SK-N-MC (cell line): Measurements from ENCODE around the gene TXN2.
"Not testable (repeated sequence)": the region's sequence is repeated elsewhere in the genome, so short reads cannot be mapped to it uniquely, and the experiment has no call there.

Experiments
- DNase-seq: peaks from one replicate; pipeline ENCODE4 v3.0.0-alpha.2; 2011; ENCODE audit warnings: low read depth, low spot score
- H3K27ac ChIP-seq: fragments of 200-600 bp; sonication (generic); 2 replicates; pipeline ENCODE4 v1.5.1; 2016; ENCODE audit warnings: mixed run types
- H3K36me3 ChIP-seq: fragments of 200-600 bp; sonication (generic); 2 replicates; pipeline ENCODE4 v1.6.1; 2017; ENCODE audit warnings: antibody characterized with exemption, low read length, mixed read lengths; ENCODE audit not compliant: insufficient read depth
- H3K4me3 ChIP-seq: fragments of 200-600 bp; sonication (generic); 2 replicates; pipeline ENCODE4 v1.5.1; 2016
- H3K9ac ChIP-seq: fragments of 200-600 bp; sonication (generic); 2 replicates; pipeline ENCODE4 v1.8.0; 2017; ENCODE audit warnings: mixed run types, mixed read lengths; ENCODE audit not compliant: insufficient read length
- H3K9me3 ChIP-seq: fragments of 200-600 bp; sonication (generic); 2 replicates; pipeline ENCODE4 v1.6.1; 2017; ENCODE audit warnings: low read depth, mild to moderate bottlenecking, antibody characterized with exemption, low read length, moderate library complexity, mixed read lengths
- EZH2 ChIP-seq: fragments of 200-600 bp; sonication (generic); IDR thresholded peaks from one replicate; pipeline ENCODE4 v1.6.1; 2017; ENCODE audit warnings: antibody characterized with exemption
- FOXP2 ChIP-seq: optimal IDR thresholded peaks from 2 replicates; pipeline ENCODE3; 2011; ENCODE audit warnings: mild to moderate bottlenecking, moderate library complexity; ENCODE audit not compliant: insufficient read depth; ENCODE audit errors: extremely low read length, control extremely low read depth
- POLR2AphosphoS5 ChIP-seq: IDR thresholded peaks from 2 replicates; pipeline ENCODE4 v1.6.1; 2012; ENCODE audit warnings: mild to moderate bottlenecking, low read depth, low read length, borderline replicate concordance

TXN2 gene, protein sequence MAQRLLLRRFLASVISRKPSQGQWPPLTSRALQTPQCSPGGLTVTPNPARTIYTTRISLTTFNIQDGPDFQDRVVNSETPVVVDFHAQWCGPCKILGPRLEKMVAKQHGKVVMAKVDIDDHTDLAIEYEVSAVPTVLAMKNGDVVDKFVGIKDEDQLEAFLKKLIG

DNA sequence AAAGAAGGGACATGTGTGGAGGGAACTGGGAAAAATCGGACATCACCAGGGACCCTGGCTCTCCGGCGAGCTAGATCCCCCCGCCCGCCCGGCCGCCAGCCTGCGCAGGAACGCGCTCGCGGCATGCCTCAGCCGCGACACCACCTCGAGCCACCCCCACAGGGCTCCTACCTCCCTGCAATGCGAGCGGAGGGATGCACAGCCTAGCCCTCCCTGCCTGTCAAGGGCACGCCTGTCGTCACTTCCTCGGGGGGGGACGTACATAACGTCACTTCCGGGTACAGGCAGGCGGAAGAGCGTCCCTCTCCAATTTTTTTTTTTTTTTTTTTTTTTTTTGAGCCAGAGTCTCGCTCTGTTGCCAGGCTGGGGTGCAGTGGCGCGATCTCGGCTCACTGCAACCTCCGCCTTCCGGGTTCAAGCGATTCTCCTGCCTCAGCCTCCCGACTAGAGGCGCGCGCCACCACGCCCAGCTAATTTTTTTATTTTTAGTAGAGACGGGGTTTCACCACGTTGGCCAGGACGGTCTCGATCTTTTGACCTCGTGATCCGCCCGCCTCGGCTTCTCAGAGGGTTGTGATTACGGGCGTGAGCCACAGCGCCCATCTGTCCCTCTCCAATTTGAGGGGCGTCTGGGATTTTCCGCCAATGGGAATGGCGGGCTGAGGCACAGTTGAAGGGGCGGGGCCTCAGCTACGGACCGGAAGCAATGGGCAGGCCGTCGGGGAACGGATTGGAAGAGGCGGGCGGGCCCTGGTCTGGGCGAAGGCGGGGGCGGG lies at the start of gene TXN2:
Gene TXN2 (minus strand): TSS at position 248 of the 776 bp plus-strand sequence. CDS start 803 bp downstream, outside the sequence.
- Histone ChIP-seq H3K4me3 (peak within 1 kb of the TSS; percentile 83), H3K27ac (peak within 1 kb of the TSS; percentile 99), H3K36me3 (peaks cover 23% of the 10 kb centered on the region), H3K9ac (peak within 1 kb of the TSS; percentile 91), H3K9me3 (no peaks in the 10 kb centered on the region)
- TF ChIP-seq POLR2AphosphoS5 = peak; percentile 84
- no peak for TF ChIP-seq EZH2
- TF ChIP-seq FOXP2 = peak; percentile 8
- DNase-seq = peak; percentile 88

GRCh38 chr22:36528795-36529751 lies 47.6 kb upstream of the TXN2 start, which contains the start of gene EIF3D:
Gene EIF3D (minus strand): TSS chr22:36529166. CDS start chr22:36526121, 3,045 bp downstream.
- TF ChIP-seq EZH2 (no peak), FOXP2 (peak; percentile 98), POLR2AphosphoS5 (peak; percentile 81)
- peak within 1 kb of the TSS; percentile 99 for H3K9ac ChIP-seq
- DNase-seq = peak; percentile 98
- H3K36me3 ChIP-seq = peaks cover 43% of the 10 kb centered on the region
- peak within 1 kb of the TSS; percentile 91 for H3K4me3 ChIP-seq
- H3K9me3 ChIP-seq = no peaks in the 10 kb centered on the region
- peak within 1 kb of the TSS; percentile 98 for H3K27ac ChIP-seq

- DNase-seq = no peak
- peak overlapping the region; percentile 91 for H3K4me3 ChIP-seq
- H3K27ac ChIP-seq = peak overlapping the region; percentile 92
- TF ChIP-seq FOXP2 (no peak), EZH2 (no peak), POLR2AphosphoS5 (no peak)
- H3K36me3 ChIP-seq = peaks cover 50% of the 10 kb centered on the region
- peak overlapping the region; percentile 99 for H3K9ac ChIP-seq
- H3K9me3 ChIP-seq = no peaks in the 10 kb centered on the region
These were observed 46.9 kb upstream of the TXN2 start for GRCh38 chr22:36528341-36528740.

DNA sequence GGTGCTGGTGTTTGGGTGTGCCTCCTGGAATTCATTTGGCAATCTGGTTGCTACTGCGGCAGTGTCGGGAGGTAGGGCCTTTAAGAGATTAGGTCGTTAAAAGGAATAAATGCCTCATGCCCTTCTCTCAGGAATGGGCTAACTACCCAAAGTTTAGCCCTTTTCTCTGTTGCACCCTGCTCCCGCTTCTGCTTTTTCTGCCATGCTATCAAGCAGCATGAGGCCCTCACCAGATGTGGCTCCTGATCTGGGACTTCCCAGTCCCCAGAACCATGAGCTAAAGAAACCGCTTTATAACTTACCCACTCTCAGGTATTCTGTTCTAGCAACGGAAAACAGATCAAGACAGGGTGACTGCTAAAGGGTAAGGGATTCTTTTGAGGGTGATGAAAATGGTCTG lies 41.2 kb upstream of the TXN2 start:
- TF ChIP-seq EZH2 = no peak
- no peak for TF ChIP-seq POLR2AphosphoS5
- TF ChIP-seq FOXP2 = no peak
- no peak overlapping the region for H3K27ac ChIP-seq
- no peak overlapping the region for H3K9ac ChIP-seq
- H3K4me3 ChIP-seq = no peak overlapping the region
- H3K9me3 ChIP-seq = no peaks in the 10 kb centered on the region
- DNase-seq = no peak
- H3K36me3 ChIP-seq = peaks cover 100% of the 10 kb centered on the region

DNA sequence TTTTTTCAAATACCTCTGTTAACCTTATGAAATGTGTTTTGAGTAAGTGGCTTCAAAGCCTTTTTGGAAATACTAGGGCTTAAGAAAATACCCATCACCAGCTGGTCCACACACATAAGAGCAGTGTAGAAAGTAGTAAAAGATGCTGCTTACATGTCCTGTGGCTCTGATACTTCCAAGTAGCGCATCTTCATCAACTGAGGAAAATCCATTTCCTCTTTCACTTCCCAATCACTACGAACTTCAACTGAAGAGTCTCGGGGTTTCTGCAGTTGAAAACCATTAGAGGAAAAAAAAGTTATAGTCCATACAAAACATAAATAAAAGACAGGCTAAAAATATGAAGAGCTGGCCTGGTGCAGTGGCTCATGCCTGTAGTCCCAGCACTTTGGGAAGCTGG lies 39.0 kb upstream of the TXN2 start:
- no peak overlapping the region for H3K9ac ChIP-seq

GRCh38 chr22:36519906-36520305 lies 38.5 kb upstream of the TXN2 start:
- not testable (repeated sequence) for H3K4me3 ChIP-seq, H3K9me3 ChIP-seq, H3K9ac ChIP-seq, DNase-seq, H3K27ac ChIP-seq
- H3K36me3 ChIP-seq = peaks cover 99% of the 10 kb centered on the region

More for the DNA sequence above, 39.0 kb upstream of the TXN2 start:
- Histone ChIP-seq H3K36me3 (peaks cover 100% of the 10 kb centered on the region), H3K4me3 (no peak overlapping the region), H3K9me3 (no peaks in the 10 kb centered on the region), H3K27ac (no peak overlapping the region)
- TF ChIP-seq FOXP2 = no peak
- no peak for TF ChIP-seq POLR2AphosphoS5
- TF ChIP-seq EZH2 = no peak
- DNase-seq = no peak

DNA sequence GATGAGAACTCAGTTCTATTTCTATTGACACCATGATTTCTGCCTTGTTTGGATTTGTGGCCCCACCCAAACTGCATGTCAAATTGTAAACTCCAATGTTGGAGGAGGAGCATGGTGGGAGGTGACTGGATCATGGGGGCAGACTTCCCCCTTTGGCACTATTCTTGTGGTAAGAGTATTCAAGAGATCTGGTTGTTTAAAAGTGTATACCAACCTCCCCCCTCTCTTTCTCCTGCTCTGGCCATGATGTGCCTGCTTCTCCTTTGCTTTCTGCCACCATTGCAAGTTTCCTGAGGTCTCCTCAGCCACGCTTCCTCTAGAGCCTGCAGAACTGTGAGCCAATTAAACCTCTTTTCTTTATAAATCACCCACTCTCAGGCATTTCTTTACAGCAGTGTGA lies 33.3 kb upstream of the TXN2 start:
- no peak overlapping the region for H3K9ac ChIP-seq
- no peak for TF ChIP-seq EZH2
- no peak for TF ChIP-seq POLR2AphosphoS5
- no peak for TF ChIP-seq FOXP2
- H3K27ac ChIP-seq = no peak overlapping the region
- peaks cover 93% of the 10 kb centered on the region for H3K36me3 ChIP-seq
- H3K4me3 ChIP-seq = no peak overlapping the region
- no peaks in the 10 kb centered on the region for H3K9me3 ChIP-seq
- no peak for DNase-seq

DNA sequence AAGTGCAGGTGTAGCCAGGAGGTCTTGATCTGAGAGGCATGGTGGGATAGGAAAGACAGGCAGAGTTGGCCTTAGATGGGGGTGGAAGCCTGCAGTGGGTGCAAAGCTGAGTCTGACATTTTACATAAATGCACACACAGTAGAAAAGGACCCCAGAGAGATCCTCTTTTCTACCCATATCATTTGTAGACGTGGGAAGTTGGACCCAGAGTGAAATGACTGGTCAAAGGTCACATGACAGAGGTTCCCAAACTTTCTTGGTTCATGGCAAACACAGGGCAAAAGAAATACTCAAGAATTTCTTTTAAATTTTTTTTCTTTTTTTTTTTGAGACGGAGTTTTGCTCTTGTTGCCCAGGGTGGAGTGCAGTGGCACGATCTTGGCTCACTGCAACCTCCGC lies 31.6 kb upstream of the TXN2 start:
- H3K4me3 ChIP-seq = no peak overlapping the region
- no peak overlapping the region for H3K9ac ChIP-seq
- no peak overlapping the region for H3K27ac ChIP-seq
- H3K9me3 ChIP-seq = no peaks in the 10 kb centered on the region
- no peak for DNase-seq
- TF ChIP-seq EZH2 (no peak), FOXP2 (no peak), POLR2AphosphoS5 (no peak)
- H3K36me3 ChIP-seq = peaks cover 75% of the 10 kb centered on the region
